CD14-positive monocyte (primary cell): ENCODE results near the gene ALPI. TPM values are rescaled to one million over a fixed set of nuclear protein-coding genes. Genes with fewer than 3 reads are reported as not detected.

Source experiments
- DNase-seq, 3 donors: peaks; one replicate each; pipeline ENCODE4 v3.0.0-alpha.2; 2011 to 2022
- H2AFZ ChIP-seq: 2 replicates; pipeline ENCODE4 v1.6.0; 2012; ENCODE audit warnings: mild to moderate bottlenecking, low read depth, low read length, inconsistent platforms; ENCODE audit not compliant: insufficient read depth, poor library complexity, severe bottlenecking
- H3K27ac ChIP-seq, 2 donors: 1 replicate in 1 of 2; 2 replicates in 1 of 2; pipeline ENCODE4 v1.5.1; 2012 to 2013; ENCODE audit warnings: low read length in 2 of 2, control low read depth in 1 of 2, inconsistent platforms in 1 of 2, low read depth in 1 of 2, mild to moderate bottlenecking in 1 of 2
- H3K27me3 ChIP-seq, 2 donors: one replicate each; pipeline versions ENCODE4 v1.6.0 to v1.6.1; 2011 to 2013; ENCODE audit warnings: low read length in 2 of 2; ENCODE audit not compliant: control insufficient read depth in 2 of 2, insufficient read depth in 2 of 2
- H3K36me3 ChIP-seq, 2 donors: replicated peaks in 1 of 2; 1 replicate in 1 of 2; 2 replicates in 1 of 2; pipeline versions ENCODE4 v1.5.1 to v1.6.1; 2012 to 2013; ENCODE audit warnings: low read length in 2 of 2, control low read depth in 1 of 2, inconsistent platforms in 1 of 2, mild to moderate bottlenecking in 1 of 2; ENCODE audit not compliant: insufficient read depth in 2 of 2, control insufficient read depth in 1 of 2
- H3K4me1 ChIP-seq, 2 donors: 1 replicate in 1 of 2; 2 replicates in 1 of 2; pipeline versions ENCODE4 v1.5.1 to v1.6.1; 2012 to 2013; ENCODE audit warnings: low read length in 2 of 2, control low read depth in 1 of 2, inconsistent platforms in 1 of 2, mild to moderate bottlenecking in 1 of 2, moderate library complexity in 1 of 2; ENCODE audit not compliant: insufficient read depth in 2 of 2, control insufficient read depth in 1 of 2
- H3K4me2 ChIP-seq: replicated peaks from 2 replicates; pipeline ENCODE3; 2012; ENCODE audit warnings: low read length, moderate library complexity, mild to moderate bottlenecking; ENCODE audit not compliant: poor library complexity, severe bottlenecking; ENCODE audit errors: extremely low read depth
- H3K4me3 ChIP-seq, 3 experiments: fragments of 200-600 bp in 1 of 3; sonication (generic) in 1 of 3; replicated peaks in 1 of 3; 1 replicate in 2 of 3; 2 replicates in 1 of 3; pipeline ENCODE4 v1.5.1; 2011 to 2013; ENCODE audit warnings: low read length in 3 of 3, mild to moderate bottlenecking in 3 of 3, control low read depth in 2 of 3, low read depth in 2 of 3, inconsistent platforms in 1 of 3, moderate library complexity in 1 of 3
- H3K79me2 ChIP-seq: 2 replicates; pipeline ENCODE4 v1.6.0; 2012; ENCODE audit warnings: mild to moderate bottlenecking, control low read depth, inconsistent platforms, low read length, moderate library complexity; ENCODE audit not compliant: insufficient read depth
- H3K9ac ChIP-seq: 2 replicates; pipeline ENCODE4 v1.6.0; 2017; ENCODE audit warnings: low read length, mild to moderate bottlenecking; ENCODE audit not compliant: insufficient read depth, poor library complexity, severe bottlenecking
- H3K9me3 ChIP-seq, 2 donors: replicated peaks in 1 of 2; 1 replicate in 1 of 2; 2 replicates in 1 of 2; pipeline versions ENCODE4 v1.5.1 to v1.6.1; 2012 to 2013; ENCODE audit warnings: low read length in 2 of 2, control low read depth in 1 of 2; ENCODE audit not compliant: control insufficient read depth in 1 of 2, insufficient read depth in 1 of 2
- H4K20me1 ChIP-seq: 2 replicates; pipeline ENCODE4 v1.6.0; 2012; ENCODE audit warnings: mild to moderate bottlenecking, low read length, control low read depth, moderate library complexity; ENCODE audit not compliant: insufficient read depth
- H3K27ac Mint-ChIP-seq, 7 donors: one replicate each; pipeline ENCODE4 v1.8.0; 2020; ENCODE audit warnings: mild to moderate bottlenecking in 7 of 7, mixed read lengths in 7 of 7, moderate library complexity in 6 of 7, inconsistent platforms in 2 of 7
- H3K27me3 Mint-ChIP-seq, 3 donors: one replicate each; pipeline ENCODE4 v1.8.0; 2021 to 2022; ENCODE audit warnings: low read depth in 3 of 3, mild to moderate bottlenecking in 3 of 3, mixed read lengths in 3 of 3, moderate library complexity in 3 of 3, inconsistent platforms in 1 of 3
- H3K36me3 Mint-ChIP-seq, 2 donors: one replicate each; pipeline ENCODE4 v1.8.0; 2020; ENCODE audit warnings: mixed read lengths in 2 of 2, inconsistent platforms in 1 of 2, mild to moderate bottlenecking in 1 of 2
- H3K4me1 Mint-ChIP-seq: one replicate; pipeline ENCODE4 v1.8.0; 2020; ENCODE audit warnings: mild to moderate bottlenecking, mixed read lengths
- H3K4me3 Mint-ChIP-seq, 2 donors: one replicate each; pipeline ENCODE4 v1.8.0; 2020; ENCODE audit warnings: mild to moderate bottlenecking in 2 of 2, mixed read lengths in 2 of 2, moderate library complexity in 1 of 2
- H3K9me3 Mint-ChIP-seq, 7 donors: one replicate each; pipeline ENCODE4 v1.8.0; 2020 to 2022; ENCODE audit warnings: mixed read lengths in 7 of 7, mild to moderate bottlenecking in 6 of 7, moderate library complexity in 6 of 7, inconsistent platforms in 2 of 7
- CTCF ChIP-seq: fragments of 200-600 bp; IDR thresholded peaks from one replicate; pipeline ENCODE4 v1.8.0; 2022; ENCODE audit warnings: antibody characterized with exemption, mild to moderate bottlenecking
- WGBS: methylation state at CpG from one replicate; pipeline ENCODE4 v1.1.5; 2013; ENCODE audit warnings: missing lambda C conversion rate; ENCODE audit not compliant: insufficient coverage; 5-methylcytosine and 5-hydroxymethylcytosine counted together
- intact Hi-C, 2 donors: fragments of 100-400 bp; cut with micrococcal nuclease; formaldehyde crosslinking; loops; one replicate each; pipeline versions ENCODE4 v1.15.0 to v1.15.1; 2023
- polyA plus RNA-seq, 3 donors: library from polyadenylated mRNA; depleted of rRNA in 1 of 3; unstranded in 2 of 3; stranded (reverse) in 1 of 3; fragments of 300-500 nt in 2 of 3; fragments of >200 nt in 1 of 3; fragmentation: Illumina TruSeq in 2 of 3; gene quantifications; 1 replicate in 2 of 3; 2 replicates in 1 of 3; pipeline ENCODE4 v1.2.3, GENCODE V29; 2012 to 2021

Gene ALPI
- polyA plus RNA-seq, 3 donors = not detected

- Histone ChIP-seq H3K27ac (no peak overlapping the region), H3K4me1 (no peaks in the 10 kb centered on the region), H3K36me3 (no peaks in the 10 kb centered on the region), H3K79me2 (no peaks in the 10 kb centered on the region), H2AFZ (no peak overlapping the region), H3K9ac (no peak overlapping the region), H4K20me1 (no peaks in the 10 kb centered on the region), H3K4me3 (no peak overlapping the region), H3K4me2 (no peak overlapping the region), H3K9me3 (no peaks in the 10 kb centered on the region), H3K27me3 (peaks cover 11 to 30% of the 10 kb centered on the region in 2 donors)
- no peak overlapping the region for H3K4me3 Mint-ChIP-seq
- intact Hi-C loops = no loop called here
- H3K36me3 Mint-ChIP-seq = no peaks in the 10 kb centered on the region
- peaks cover 32 to 44% (median 36%) of the 10 kb centered on the region in 3 donors for H3K27me3 Mint-ChIP-seq
- no peak for TF ChIP-seq CTCF
- H3K27ac Mint-ChIP-seq = no peak overlapping the region
- peaks cover 0 to 5% (median 3%) of the 10 kb centered on the region in 7 donors for H3K9me3 Mint-ChIP-seq
- DNase-seq = no peak
- no peaks in the 10 kb centered on the region for H3K4me1 Mint-ChIP-seq
- WGBS = 98% methylated on average over 7 of the region's 10 CpGs
These were observed 27.5 kb downstream of the ALPI start for GRCh38 chr2:232483311-232483922.

- Mint-ChIP-seq H3K36me3 (no peaks in the 10 kb centered on the region), H3K4me3 (peak overlapping the region in 1 of 2 donors; percentile 46), H3K4me1 (no peaks in the 10 kb centered on the region), H3K27ac (no peak overlapping the region), H3K9me3 (peaks cover 0 to 5% (median 3%) of the 10 kb centered on the region in 7 donors), H3K27me3 (peaks cover 36 to 50% (median 42%) of the 10 kb centered on the region in 3 donors)
- DNase-seq = no peak
- no peak overlapping the region for H2AFZ ChIP-seq
- no peak overlapping the region for H3K4me3 ChIP-seq
- no peak overlapping the region for H3K27ac ChIP-seq
- no peaks in the 10 kb centered on the region for H3K36me3 ChIP-seq
- H3K27me3 ChIP-seq = peaks cover 15 to 37% of the 10 kb centered on the region in 2 donors
- H3K4me1 ChIP-seq = no peaks in the 10 kb centered on the region
- no peak overlapping the region for H3K4me2 ChIP-seq
- no peaks in the 10 kb centered on the region for H4K20me1 ChIP-seq
- no peaks in the 10 kb centered on the region for H3K79me2 ChIP-seq
- 92% methylated on average over 18 of the region's 19 CpGs for WGBS
- H3K9ac ChIP-seq = no peak overlapping the region
- intact Hi-C loops = no loop called here
- no peak for TF ChIP-seq CTCF
- no peaks in the 10 kb centered on the region for H3K9me3 ChIP-seq
These were observed 28.1 kb downstream of the ALPI start for GRCh38 chr2:232483923-232484627.
